HepG2 (cell line): ENCODE measurements around the gene NUBP2. TPM values are rescaled to one million over a fixed set of nuclear protein-coding genes. Genes with fewer than 3 reads are reported as not detected.

Experiments
- ATRX ChIP-seq: sonication (generic); formaldehyde crosslinking; IDR thresholded peaks from 2 replicates; pipeline ENCODE4 v1.4.0; 2020; ENCODE audit warnings: missing genetic modification reagents, borderline replicate concordance
- CENPX ChIP-seq: sonication (generic); formaldehyde crosslinking; IDR thresholded peaks from 2 replicates; pipeline ENCODE4 v1.9.0; 2021; ENCODE audit warnings: mild to moderate bottlenecking, missing genetic modification reagents, moderate library complexity
- DBP ChIP-seq: sonication (generic); formaldehyde crosslinking; IDR thresholded peaks from 2 replicates; pipeline ENCODE4 v1.4.0; 2020; ENCODE audit warnings: missing genetic modification reagents; ENCODE audit errors: not compliant biosample characterization
- ELK4 ChIP-seq: sonication (generic); formaldehyde crosslinking; IDR thresholded peaks from 2 replicates; pipeline ENCODE4 v1.9.0; 2021; ENCODE audit warnings: missing genetic modification reagents, borderline replicate concordance
- FOXO4 ChIP-seq: sonication (generic); formaldehyde crosslinking; conservative IDR thresholded peaks from 2 replicates; pipeline ENCODE4 v1.8.1; 2023; ENCODE audit warnings: missing genetic modification reagents
- MXD3 ChIP-seq: IDR thresholded peaks from 2 replicates; pipeline ENCODE4 v1.6.1; 2016; ENCODE audit warnings: mild to moderate bottlenecking, missing biosample characterization, missing genetic modification reagents
- REPIN1 ChIP-seq: sonication (generic); formaldehyde crosslinking; IDR thresholded peaks from 2 replicates; pipeline ENCODE4 v1.8.0; 2022; ENCODE audit warnings: missing genetic modification reagents, low read depth, mild to moderate bottlenecking, borderline replicate concordance
- SP5 ChIP-seq: IDR thresholded peaks from 2 replicates; pipeline ENCODE4 v1.6.1; 2016; ENCODE audit warnings: low read depth, borderline replicate concordance
- ZBED4 ChIP-seq: sonication (generic); formaldehyde crosslinking; IDR thresholded peaks from 2 replicates; pipeline ENCODE4 v1.4.0; 2020; ENCODE audit warnings: missing genetic modification reagents, borderline replicate concordance
- ZFP62 ChIP-seq: sonication (generic); formaldehyde crosslinking; IDR thresholded peaks from 2 replicates; pipeline ENCODE4 v1.4.0; 2020; ENCODE audit warnings: missing genetic modification reagents
- ZNF160 ChIP-seq: sonication (generic); formaldehyde crosslinking; IDR thresholded peaks from 2 replicates; pipeline ENCODE4 v1.8.0; 2022; ENCODE audit warnings: mild to moderate bottlenecking, inconsistent platforms, missing genetic modification reagents
- ZNF276 ChIP-seq: sonication (generic); formaldehyde crosslinking; IDR thresholded peaks from 2 replicates; pipeline ENCODE4 v1.4.0; 2020; ENCODE audit warnings: mild to moderate bottlenecking, low read depth, missing genetic modification reagents
- ZNF441 ChIP-seq: sonication (generic); formaldehyde crosslinking; IDR thresholded peaks from 2 replicates; pipeline ENCODE4 v1.7.0; 2021; ENCODE audit warnings: missing genetic modification reagents, borderline replicate concordance
- ZNF782 ChIP-seq: sonication (generic); formaldehyde crosslinking; IDR thresholded peaks from 2 replicates; pipeline ENCODE4 v1.4.0; 2020; ENCODE audit warnings: missing genetic modification reagents, mild to moderate bottlenecking, borderline replicate concordance
- polyA plus RNA-seq, 8 experiments: library from polyadenylated mRNA; depleted of rRNA in 3 of 8; stranded (reverse) in 7 of 8; unstranded in 1 of 8; fragments of >200 nt; fragmentation: Illumina TruSeq in 4 of 8; extraction: Trizol in 4 of 8; gene quantifications; 2 replicates each; pipeline versions ENCODE4 v1.2.1 to v1.2.3, GENCODE V29; 2011 to 2016; ENCODE audit warnings: low read depth in 4 of 8, missing spikeins in 1 of 8, mixed read lengths in 1 of 8; ENCODE audit not compliant: insufficient read depth in 1 of 8
- total RNA-seq, 5 experiments: library from RNA; depleted of rRNA; stranded (reverse); fragments of >200 nt; fragmentation: Illumina TruSeq; extraction: Trizol; gene quantifications; 2 replicates each; pipeline ENCODE4 v1.2.3, GENCODE V29; 2016; ENCODE audit warnings: low read depth in 1 of 5

Gene NUBP2
- total and polyA plus RNA-seq, 2 of the 13 experiments (the other 11 are each of a cell fraction or from before 2014, with no cell fraction given) = 25.7 to 61.5 TPM

GRCh38 chr16:1826691-1827573, 44.2 kb downstream of the NUBP2 start, which contains the start of the genes FAHD1 and HAGH (continued):
- TF ChIP-seq MXD3 (CRISPR knock-in tag) (peak; percentile 94; the same call in 1 of the 2 replicates), ATRX (CRISPR knock-in tag) (no peak), ZNF782 (CRISPR knock-in tag) (no peak; the same call in none of the 2 replicates), ZNF441 (CRISPR knock-in tag) (peak; percentile 77; the same call in 1 of the 2 replicates), CENPX (CRISPR knock-in tag) (no peak), ZNF276 (CRISPR knock-in tag) (no peak; the same call in 1 of the 2 replicates), REPIN1 (CRISPR knock-in tag) (peak; percentile 94), ZNF160 (CRISPR knock-in tag) (peak; percentile 56), ZFP62 (CRISPR knock-in tag) (no peak), ZBED4 (CRISPR knock-in tag) (peak; percentile 84; the same call in 1 of the 2 replicates), SP5 (peak; percentile 33; the same call in 1 of the 2 replicates), FOXO4 (0 out of 2 replicates have a peak, but pooled peaks have one; percentile 86), ELK4 (no peak), DBP (CRISPR knock-in tag) (peak; percentile 59)
